Endothelial cell (in vitro differentiated cells): ENCODE measurements around the gene RSAD2. TPM values are rescaled to one million over a fixed set of nuclear protein-coding genes. Genes with fewer than 3 reads are reported as not detected.
A peak's percentile ranks its signal among the peaks of the same experiment; 100 is the strongest.

Source experiments
- DNase-seq: peaks from one replicate; pipeline ENCODE4 v3.0.0; 2021; ENCODE audit warnings: low spot score
- H3K27ac Mint-ChIP-seq: one replicate; pipeline ENCODE4 v1.8.0; 2021; ENCODE audit warnings: mixed read lengths, inconsistent platforms; ENCODE audit not compliant: unreplicated experiment
- H3K27me3 Mint-ChIP-seq: one replicate; pipeline ENCODE4 v1.8.0; 2021; ENCODE audit warnings: mild to moderate bottlenecking, moderate library complexity, mixed read lengths, inconsistent platforms; ENCODE audit not compliant: unreplicated experiment
- H3K36me3 Mint-ChIP-seq: one replicate; pipeline ENCODE4 v1.8.0; 2021; ENCODE audit warnings: mild to moderate bottlenecking, low read depth, mixed read lengths, inconsistent platforms; ENCODE audit not compliant: unreplicated experiment
- H3K4me1 Mint-ChIP-seq: one replicate; pipeline ENCODE4 v1.8.0; 2021; ENCODE audit warnings: mild to moderate bottlenecking, mixed read lengths, inconsistent platforms; ENCODE audit not compliant: unreplicated experiment
- H3K4me3 Mint-ChIP-seq: one replicate; pipeline ENCODE4 v1.8.0; 2021; ENCODE audit warnings: mild to moderate bottlenecking, mixed read lengths, inconsistent platforms; ENCODE audit not compliant: unreplicated experiment
- H3K9me3 Mint-ChIP-seq: one replicate; pipeline ENCODE4 v1.8.0; 2021; ENCODE audit warnings: mixed read lengths, inconsistent platforms; ENCODE audit not compliant: unreplicated experiment
- total RNA-seq: library from RNA; stranded (reverse); fragmentation: NEBNext Ultra II Directional; extraction: Animal tissue kit (Norgen Biotek cat#: 25700); gene quantifications from one replicate; pipeline ENCODE4 v1.2.1, GENCODE V29; 2021; ENCODE audit not compliant: unreplicated experiment
- TF ChIP-seq, protein P1 (sequence below): fragments of 200-600 bp; sonication (generic); IDR thresholded peaks from one replicate; pipeline ENCODE4 v1.5.0; 2021; ENCODE audit warnings: antibody characterized with exemption; ENCODE audit not compliant: unreplicated experiment

Gene RSAD2
- total RNA-seq, 1 donor from 2014 or later: 0.28 TPM

DNA sequence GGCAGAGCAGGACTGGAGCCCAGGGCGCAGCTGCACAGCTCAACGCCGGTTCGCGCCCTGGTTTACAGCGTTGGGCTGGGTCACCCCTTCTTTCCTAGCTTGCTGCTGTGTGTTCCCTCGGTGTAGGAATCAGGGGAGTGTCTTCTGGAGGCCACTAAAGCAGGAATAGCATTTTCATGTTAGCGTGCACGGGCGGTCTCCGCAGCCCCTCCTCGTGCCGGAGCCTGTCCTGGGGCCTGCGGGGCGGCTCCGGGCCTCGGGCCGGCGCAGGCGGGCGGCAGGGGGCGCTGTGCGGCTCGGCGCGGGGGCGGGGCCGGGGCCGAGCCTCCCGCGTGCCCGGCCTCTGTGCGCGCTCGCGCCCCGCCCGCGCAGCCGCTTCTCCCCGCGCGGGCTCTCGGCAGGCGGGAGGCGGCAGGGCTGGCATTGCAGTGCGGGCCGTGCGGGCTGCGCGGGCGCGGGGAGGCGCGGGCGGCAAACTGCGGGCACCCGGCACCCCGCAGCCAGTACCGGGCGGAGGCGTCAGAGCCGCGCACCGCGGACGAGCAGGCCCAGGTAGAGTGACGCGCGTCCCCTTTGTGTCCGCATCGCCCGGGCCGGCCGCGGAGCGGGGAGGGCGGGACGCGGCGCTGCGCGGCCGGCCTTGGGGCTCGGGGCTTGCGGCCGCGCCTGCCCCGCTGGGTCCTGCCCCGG is 39.6 kb downstream of the RSAD2 start, which contains the start of gene RNF144A:
RNF144A (plus strand) TSS at position 342 of the 690 bp plus-strand sequence. CDS start 79,515 bp downstream, outside the sequence.
- Mint-ChIP-seq H3K9me3 (no peaks in the 10 kb centered on the region), H3K4me1 (peaks cover 30% of the 10 kb centered on the region)

DNA sequence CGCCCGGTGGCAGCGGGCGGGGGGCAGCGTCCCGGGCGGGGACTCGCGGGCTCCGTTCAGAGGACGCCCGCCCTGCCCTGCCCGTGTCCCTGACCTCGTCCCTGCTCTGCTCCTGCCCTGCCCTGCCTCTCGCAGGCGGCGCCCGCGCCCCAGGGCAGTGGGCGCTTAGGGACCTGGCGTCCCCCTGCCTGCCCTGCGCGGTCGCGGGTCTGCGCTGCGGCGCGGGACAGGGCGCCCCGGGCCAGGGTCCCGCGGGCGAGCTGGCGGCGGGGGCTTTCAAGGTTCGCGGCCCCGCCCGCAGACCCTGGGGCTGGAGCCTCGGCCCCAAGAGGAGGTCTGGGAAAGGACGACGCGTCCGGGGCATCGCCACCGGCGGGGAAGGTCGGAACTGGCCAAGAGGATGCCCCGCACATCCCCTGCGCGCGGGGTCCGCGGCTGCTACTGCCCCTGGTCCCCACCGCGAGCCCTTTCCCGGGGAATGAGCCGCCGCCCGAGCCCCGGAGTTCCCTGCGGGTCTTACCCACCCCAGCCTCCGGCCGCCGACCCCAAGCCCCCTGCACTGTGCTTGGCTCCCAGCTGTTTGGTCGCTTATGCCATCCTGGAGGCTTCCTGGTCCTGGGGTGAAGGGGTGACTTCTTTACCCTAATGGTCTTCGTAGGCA is 40.3 kb downstream of the RSAD2 start:
- peak overlapping the region; percentile 82 for H3K4me3 Mint-ChIP-seq
- peaks cover 15% of the 10 kb centered on the region for H3K36me3 Mint-ChIP-seq
- H3K4me1 Mint-ChIP-seq: peaks cover 32% of the 10 kb centered on the region

More for the DNA sequence above, 39.6 kb downstream of the RSAD2 start, which contains the start of gene RNF144A:
- Mint-ChIP-seq H3K4me3 (peak within 1 kb of the TSS; percentile 82), H3K36me3 (peaks cover 19% of the 10 kb centered on the region), H3K27me3 (peaks cover 11% of the 10 kb centered on the region), H3K27ac (peak within 1 kb of the TSS; percentile 32)
- peak; percentile 85 for DNase-seq
- TF ChIP-seq, protein P1, sequence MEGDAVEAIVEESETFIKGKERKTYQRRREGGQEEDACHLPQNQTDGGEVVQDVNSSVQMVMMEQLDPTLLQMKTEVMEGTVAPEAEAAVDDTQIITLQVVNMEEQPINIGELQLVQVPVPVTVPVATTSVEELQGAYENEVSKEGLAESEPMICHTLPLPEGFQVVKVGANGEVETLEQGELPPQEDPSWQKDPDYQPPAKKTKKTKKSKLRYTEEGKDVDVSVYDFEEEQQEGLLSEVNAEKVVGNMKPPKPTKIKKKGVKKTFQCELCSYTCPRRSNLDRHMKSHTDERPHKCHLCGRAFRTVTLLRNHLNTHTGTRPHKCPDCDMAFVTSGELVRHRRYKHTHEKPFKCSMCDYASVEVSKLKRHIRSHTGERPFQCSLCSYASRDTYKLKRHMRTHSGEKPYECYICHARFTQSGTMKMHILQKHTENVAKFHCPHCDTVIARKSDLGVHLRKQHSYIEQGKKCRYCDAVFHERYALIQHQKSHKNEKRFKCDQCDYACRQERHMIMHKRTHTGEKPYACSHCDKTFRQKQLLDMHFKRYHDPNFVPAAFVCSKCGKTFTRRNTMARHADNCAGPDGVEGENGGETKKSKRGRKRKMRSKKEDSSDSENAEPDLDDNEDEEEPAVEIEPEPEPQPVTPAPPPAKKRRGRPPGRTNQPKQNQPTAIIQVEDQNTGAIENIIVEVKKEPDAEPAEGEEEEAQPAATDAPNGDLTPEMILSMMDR: peak; percentile 46

GRCh38 chr2:6919901-6920742 is 42.5 kb downstream of the RSAD2 start:
- Mint-ChIP-seq H3K4me1 (peaks cover 47% of the 10 kb centered on the region), H3K9me3 (no peaks in the 10 kb centered on the region), H3K36me3 (peaks cover 17% of the 10 kb centered on the region), H3K4me3 (no peak overlapping the region), H3K27ac (no peak overlapping the region), H3K27me3 (peaks cover 16% of the 10 kb centered on the region)
- TF ChIP-seq, protein P1: no peak
- DNase-seq: no peak

More for the DNA sequence above, 40.3 kb downstream of the RSAD2 start:
- Mint-ChIP-seq H3K9me3 (no peaks in the 10 kb centered on the region), H3K27me3 (peaks cover 8% of the 10 kb centered on the region), H3K27ac (no peak overlapping the region)
- peak; percentile 49 for DNase-seq
- TF ChIP-seq, protein P1: no peak

- H3K4me3 Mint-ChIP-seq: no peak overlapping the region
- no peaks in the 10 kb centered on the region for H3K9me3 Mint-ChIP-seq
- peaks cover 51% of the 10 kb centered on the region for H3K4me1 Mint-ChIP-seq
These were observed 43.1 kb downstream of the RSAD2 start for GRCh38 chr2:6920743-6921064.

More at GRCh38 chr2:6920743-6921064, 43.1 kb downstream of the RSAD2 start:
- H3K27ac Mint-ChIP-seq: no peak overlapping the region
- H3K36me3 Mint-ChIP-seq: peaks cover 17% of the 10 kb centered on the region
- peaks cover 20% of the 10 kb centered on the region for H3K27me3 Mint-ChIP-seq
- TF ChIP-seq, protein P1: no peak
- DNase-seq: no peak
